OCI-LY1 (cell line): ENCODE measurements around the gene PPP1CA.

ENCODE experiments used
- EZH2 ChIP-seq: fragments of 200-600 bp; sonication (generic), shearing (Covaris generic); IDR thresholded peaks from 2 replicates; pipeline ENCODE4 v1.8.0; 2017; ENCODE audit warnings: borderline replicate concordance, mixed run types, mild to moderate bottlenecking, antibody characterized with exemption, low read length, moderate library complexity, mixed read lengths
- TF ChIP-seq, protein P1 (sequence below): fragments of 200-600 bp; sonication (generic), shearing (Covaris generic); IDR thresholded peaks from 2 replicates; pipeline ENCODE4 v1.5.1; 2017; ENCODE audit warnings: mild to moderate bottlenecking, antibody characterized with exemption, low read length, moderate library complexity, mixed read lengths

GRCh38 chr11:67389477-67389876 lies 12.2 kb downstream of the PPP1CA start:
- TF ChIP-seq, protein P1, sequence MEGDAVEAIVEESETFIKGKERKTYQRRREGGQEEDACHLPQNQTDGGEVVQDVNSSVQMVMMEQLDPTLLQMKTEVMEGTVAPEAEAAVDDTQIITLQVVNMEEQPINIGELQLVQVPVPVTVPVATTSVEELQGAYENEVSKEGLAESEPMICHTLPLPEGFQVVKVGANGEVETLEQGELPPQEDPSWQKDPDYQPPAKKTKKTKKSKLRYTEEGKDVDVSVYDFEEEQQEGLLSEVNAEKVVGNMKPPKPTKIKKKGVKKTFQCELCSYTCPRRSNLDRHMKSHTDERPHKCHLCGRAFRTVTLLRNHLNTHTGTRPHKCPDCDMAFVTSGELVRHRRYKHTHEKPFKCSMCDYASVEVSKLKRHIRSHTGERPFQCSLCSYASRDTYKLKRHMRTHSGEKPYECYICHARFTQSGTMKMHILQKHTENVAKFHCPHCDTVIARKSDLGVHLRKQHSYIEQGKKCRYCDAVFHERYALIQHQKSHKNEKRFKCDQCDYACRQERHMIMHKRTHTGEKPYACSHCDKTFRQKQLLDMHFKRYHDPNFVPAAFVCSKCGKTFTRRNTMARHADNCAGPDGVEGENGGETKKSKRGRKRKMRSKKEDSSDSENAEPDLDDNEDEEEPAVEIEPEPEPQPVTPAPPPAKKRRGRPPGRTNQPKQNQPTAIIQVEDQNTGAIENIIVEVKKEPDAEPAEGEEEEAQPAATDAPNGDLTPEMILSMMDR, result peak; percentile 78
- TF ChIP-seq EZH2, result no peak
